HepG2 (cell line): Measurements from ENCODE around the gene ATP23. TPM values are rescaled to one million over a fixed set of nuclear protein-coding genes. Genes with fewer than 3 reads are reported as not detected.

ENCODE experiments used
- ATAC-seq: fragments of 200-7000 bp; cut with Tn5 transposase; 3 replicates; pipeline ENCODE4 v1.9.1; 2020; ENCODE audit warnings: mild to moderate bottlenecking, moderate library complexity
- BruUV-seq: library from RNA; stranded (reverse); fragments of 400-500 nt; replicated peaks from 2 replicates; lab custom pipeline; 2021; lab: Mats Ljungman, UMichigan
- CTCF ChIA-PET: fragments of 300-600 bp; formaldehyde crosslinking; extraction: SDS; loops from one replicate; lab custom pipeline; 2021; ENCODE audit warnings: low total read pairs, inconsistent platforms, low intra/inter-chr PET ratio; lab: Yijun Ruan, JAX
- POLR2A ChIA-PET: fragments of 350-600 bp; sonication (Branson Sonifier 250); formaldehyde crosslinking; loops from one replicate; lab custom pipeline; 2020; ENCODE audit warnings: antibody characterized with exemption, inconsistent platforms; lab: Yijun Ruan, JAX
- DNase-seq: peaks from one replicate; pipeline ENCODE4 v3.0.0-alpha.2; 2015; ENCODE audit warnings: low spot score
- FAIRE-seq: peaks from 3 replicates; lab custom pipeline; 2011; peaks lifted over from hg19 to GRCh38; lab: Jason Lieb, UNC
- H2AFZ ChIP-seq: one replicate; pipeline ENCODE4 v1.6.1; 2011; ENCODE audit warnings: low read length, inconsistent platforms
- H3K27ac ChIP-seq: fragments of 300-600 bp; 3 replicates; pipeline ENCODE4 v1.8.0; 2011; ENCODE audit warnings: mixed run types, mild to moderate bottlenecking, mixed read lengths, low read length, inconsistent platforms; ENCODE audit not compliant: insufficient read depth; ENCODE audit errors: extremely low read length
- H3K27me3 ChIP-seq, 2 experiments: fragments of 200-600 bp in 1 of 2; 2 replicates in 1 of 2; 3 replicates in 1 of 2; pipeline versions ENCODE4 v1.6.0 to v1.8.0; 2011; ENCODE audit warnings: low read length in 2 of 2, mild to moderate bottlenecking in 2 of 2, moderate library complexity in 2 of 2, inconsistent platforms in 1 of 2; ENCODE audit not compliant: insufficient read depth in 2 of 2, control insufficient read depth in 1 of 2
- H3K36me3 ChIP-seq, 2 experiments: fragments of 200-600 bp in 1 of 2; replicated peaks in 1 of 2; 2 replicates in 1 of 2; 3 replicates in 1 of 2; pipeline versions ENCODE4 v1.5.1 to v1.8.0; 2011; ENCODE audit warnings: low read length in 2 of 2, inconsistent platforms in 1 of 2; ENCODE audit not compliant: insufficient read depth in 2 of 2, control insufficient read depth in 1 of 2
- H3K4me1 ChIP-seq: 2 replicates; pipeline ENCODE4 v1.5.1; 2012; ENCODE audit warnings: low read length, inconsistent platforms; ENCODE audit not compliant: insufficient read depth
- H3K4me2 ChIP-seq: 2 replicates; pipeline ENCODE4 v1.6.0; 2011; ENCODE audit warnings: low read depth, low read length, inconsistent platforms
- H3K4me3 ChIP-seq, 3 experiments: fragments of 200-600 bp in 1 of 3; sonication (generic), shearing (Covaris generic) in 1 of 3; replicated peaks in 1 of 3; 2 replicates each; pipeline ENCODE4 v1.5.1; 2011 to 2016; ENCODE audit warnings: low read length in 3 of 3, inconsistent platforms in 2 of 3, low read depth in 2 of 3, mild to moderate bottlenecking in 2 of 3, control low read depth in 1 of 3, mixed read lengths in 1 of 3; ENCODE audit not compliant: insufficient read depth in 1 of 3
- H3K79me2 ChIP-seq: one replicate; pipeline ENCODE4 v1.6.1; 2011; ENCODE audit warnings: low read length, inconsistent platforms; ENCODE audit not compliant: insufficient read depth
- H3K9ac ChIP-seq: 2 replicates; pipeline ENCODE4 v1.6.0; 2011; ENCODE audit warnings: mild to moderate bottlenecking, low read depth, low read length, inconsistent platforms; ENCODE audit not compliant: insufficient read depth
- H3K9me3 ChIP-seq: 2 replicates; pipeline ENCODE4 v1.5.1; 2012; ENCODE audit warnings: mild to moderate bottlenecking, low read length
- H4K20me1 ChIP-seq: 2 replicates; pipeline ENCODE4 v1.6.0; 2011; ENCODE audit warnings: inconsistent platforms, mild to moderate bottlenecking, low read length, moderate library complexity; ENCODE audit not compliant: insufficient read depth
- ATF5 ChIP-seq: sonication (generic); formaldehyde crosslinking; IDR thresholded peaks from 2 replicates; pipeline ENCODE4 v1.4.0; 2020; ENCODE audit warnings: mild to moderate bottlenecking, low read depth, missing genetic modification reagents
- CBFB ChIP-seq: sonication (generic); formaldehyde crosslinking; IDR thresholded peaks from 2 replicates; pipeline ENCODE4 v1.4.0; 2020; ENCODE audit warnings: missing genetic modification reagents
- ESRRA ChIP-seq: sonication (generic); formaldehyde crosslinking; IDR thresholded peaks from 2 replicates; pipeline ENCODE4 v1.5.1; 2020; ENCODE audit warnings: mild to moderate bottlenecking, low read depth, missing genetic modification reagents
- FOXO4 ChIP-seq: sonication (generic); formaldehyde crosslinking; conservative IDR thresholded peaks from 2 replicates; pipeline ENCODE4 v1.8.1; 2023; ENCODE audit warnings: missing genetic modification reagents
- GABPA ChIP-seq, 2 experiments: IDR thresholded peaks; 2 replicates each; pipeline ENCODE4 v1.6.1; 2011 to 2016; ENCODE audit warnings: low read depth in 2 of 2, low read length in 1 of 2, missing biosample characterization in 1 of 2, missing genetic modification characterization in 1 of 2
- HINFP ChIP-seq: sonication (generic); formaldehyde crosslinking; IDR thresholded peaks from 2 replicates; pipeline ENCODE4 v1.4.0; 2020; ENCODE audit warnings: low read depth, mild to moderate bottlenecking, missing genetic modification reagents
- HNF4A ChIP-seq: sonication (generic); formaldehyde crosslinking; IDR thresholded peaks from 2 replicates; pipeline ENCODE4 v1.4.0; 2020; ENCODE audit warnings: missing genetic modification reagents
- JUN ChIP-seq: sonication (generic); formaldehyde crosslinking; IDR thresholded peaks from 2 replicates; pipeline ENCODE4 v1.4.0; 2020; ENCODE audit warnings: mild to moderate bottlenecking, missing genetic modification reagents
- MEIS2 ChIP-seq: sonication (generic); formaldehyde crosslinking; IDR thresholded peaks from 2 replicates; pipeline ENCODE4 v1.9.0; 2021; ENCODE audit warnings: mild to moderate bottlenecking, missing genetic modification reagents
- MXD3 ChIP-seq: IDR thresholded peaks from 2 replicates; pipeline ENCODE4 v1.6.1; 2016; ENCODE audit warnings: mild to moderate bottlenecking, missing biosample characterization, missing genetic modification reagents
- MZF1 ChIP-seq: sonication (generic); formaldehyde crosslinking; IDR thresholded peaks from 2 replicates; pipeline ENCODE4 v1.8.1; 2023; ENCODE audit warnings: mild to moderate bottlenecking, missing genetic modification reagents, borderline replicate concordance
- NFE2L1 ChIP-seq: sonication (generic); formaldehyde crosslinking; IDR thresholded peaks from 2 replicates; pipeline ENCODE4 v1.4.0; 2020; ENCODE audit warnings: missing genetic modification reagents, mild to moderate bottlenecking, borderline replicate concordance
- NPAS2 ChIP-seq: sonication (generic); formaldehyde crosslinking; IDR thresholded peaks from 2 replicates; pipeline ENCODE4 v1.8.0; 2022; ENCODE audit warnings: mild to moderate bottlenecking, missing genetic modification reagents, borderline replicate concordance
- NRL ChIP-seq: sonication (generic); formaldehyde crosslinking; IDR thresholded peaks from 2 replicates; pipeline ENCODE4 v1.5.0; 2020; ENCODE audit warnings: missing genetic modification reagents, mild to moderate bottlenecking, moderate library complexity, borderline replicate concordance
- PHF21A ChIP-seq: sonication (generic); formaldehyde crosslinking; IDR thresholded peaks from 2 replicates; pipeline ENCODE4 v1.5.0; 2020; ENCODE audit warnings: mild to moderate bottlenecking, missing genetic modification reagents
- RBM39 ChIP-seq: fragments of 200-400 bp; formaldehyde crosslinking; IDR thresholded peaks from one replicate; pipeline ENCODE4 v1.6.1; 2018; ENCODE audit warnings: antibody characterized with exemption, mild to moderate bottlenecking, low read depth, low read length; ENCODE audit not compliant: poor library complexity, severe bottlenecking
- RFX1 ChIP-seq: fragments of 450-650 bp; IDR thresholded peaks from 2 replicates; pipeline ENCODE4 v1.6.1; 2017
- ZFP1 ChIP-seq: IDR thresholded peaks from 2 replicates; pipeline ENCODE4 v1.6.1; 2016
- ZNF10 ChIP-seq: sonication (generic); formaldehyde crosslinking; IDR thresholded peaks from 2 replicates; pipeline ENCODE4 v1.4.0; 2020; ENCODE audit warnings: mild to moderate bottlenecking, low read depth, missing genetic modification reagents, borderline replicate concordance
- ZNF431 ChIP-seq: sonication (generic); formaldehyde crosslinking; IDR thresholded peaks from 2 replicates; pipeline ENCODE4 v1.9.0; 2022; ENCODE audit warnings: missing genetic modification reagents, low read depth, mild to moderate bottlenecking, borderline replicate concordance
- ZNF781 ChIP-seq: sonication (generic); formaldehyde crosslinking; IDR thresholded peaks from 2 replicates; pipeline ENCODE4 v1.5.1; 2020; ENCODE audit warnings: borderline replicate concordance, mild to moderate bottlenecking, missing genetic modification reagents; ENCODE audit errors: not compliant biosample characterization
- ZNF891 ChIP-seq: sonication (generic); formaldehyde crosslinking; IDR thresholded peaks from 2 replicates; pipeline ENCODE4 v1.5.0; 2020; ENCODE audit warnings: mild to moderate bottlenecking, missing genetic modification reagents
- ZSCAN22 ChIP-seq: sonication (generic); formaldehyde crosslinking; IDR thresholded peaks from 2 replicates; pipeline ENCODE4 v1.4.0; 2020; ENCODE audit warnings: mild to moderate bottlenecking, missing genetic modification reagents
- in situ Hi-C: cut with HindIII; loops from 2 replicates; pipeline ENCODE4 v1.10.0; 2017; ENCODE audit warnings: low pct_unique_long_range_greater_than_20kb; ENCODE audit not compliant: extremely low pct_ligation_motif_present
- intact Hi-C: fragments of 100-400 bp; cut with micrococcal nuclease; formaldehyde crosslinking; loops from one replicate; pipeline ENCODE4 v1.10.0; 2022; ENCODE audit not compliant: unreplicated experiment
- polyA plus RNA-seq, 8 experiments: library from polyadenylated mRNA; depleted of rRNA in 3 of 8; stranded (reverse) in 7 of 8; unstranded in 1 of 8; fragments of >200 nt; fragmentation: Illumina TruSeq in 4 of 8; extraction: Trizol in 4 of 8; gene quantifications; 2 replicates each; pipeline versions ENCODE4 v1.2.1 to v1.2.3, GENCODE V29; 2011 to 2016; ENCODE audit warnings: low read depth in 4 of 8, missing spikeins in 1 of 8, mixed read lengths in 1 of 8; ENCODE audit not compliant: insufficient read depth in 1 of 8
- total RNA-seq, 5 experiments: library from RNA; depleted of rRNA; stranded (reverse); fragments of >200 nt; fragmentation: Illumina TruSeq; extraction: Trizol; gene quantifications; 2 replicates each; pipeline ENCODE4 v1.2.3, GENCODE V29; 2016; ENCODE audit warnings: low read depth in 1 of 5

The ATP23 gene
- total and polyA plus RNA-seq, 2 of the 13 experiments (the other 11 are each of a cell fraction or from before 2014, with no cell fraction given) = 12.1 to 14.7 TPM

GRCh38 chr12:57996520-57996919 is 55.2 kb downstream of the ATP23 start (continued):
- TF ChIP-seq ATF5 (CRISPR knock-in tag) = no peak
- TF ChIP-seq ZFP1 (CRISPR knock-in tag) = no peak
- no peak for TF ChIP-seq NFE2L1
- TF ChIP-seq ZNF891 (CRISPR knock-in tag) = no peak
- no peak for TF ChIP-seq GABPA (IDR thresholded peaks at IDR 0.05; ENCODE audit: low read depth, low read length)
- TF ChIP-seq GABPA (CRISPR knock-in tag; IDR thresholded peaks at IDR 0.05; ENCODE audit: low read depth) = no peak
- no peak for TF ChIP-seq RFX1
- no peak for TF ChIP-seq ZNF10 (CRISPR knock-in tag)
- no peak for TF ChIP-seq ZNF781 (CRISPR knock-in tag)
- no peak for TF ChIP-seq ZNF431 (CRISPR knock-in tag)
- TF ChIP-seq ZSCAN22 (CRISPR knock-in tag) = no peak
- TF ChIP-seq MZF1 (CRISPR knock-in tag) = no peak
- TF ChIP-seq, all 625 proteins: peak for 0

- no peaks in the 10 kb centered on the region for H3K79me2 ChIP-seq
- intact Hi-C loops (no loop called here), in situ Hi-C loops (loop anchor here (25.0 kb wide), 2 partner anchors 439 to 1164 kb away; no protein-coding TSS in a partner anchor)
- no peak overlapping the region for H2AFZ ChIP-seq
- H3K27ac ChIP-seq = no peak overlapping the region
- H3K4me3 ChIP-seq = no peak overlapping the region
- DNase-seq (no peak), FAIRE-seq (no peak), ATAC-seq (no peak)
- H3K4me1 ChIP-seq = no peaks in the 10 kb centered on the region
- H3K4me2 ChIP-seq = no peak overlapping the region
- H4K20me1 ChIP-seq = no peaks in the 10 kb centered on the region
- H3K36me3 ChIP-seq = no peaks in the 10 kb centered on the region
- ChIA-PET CTCF (no interaction called here), POLR2A (no interaction called here)
- peaks cover 35% of the 10 kb centered on the region for H3K9me3 ChIP-seq
- BruUV-seq = no TSS peak
- no peak overlapping the region for H3K9ac ChIP-seq
- H3K27me3 ChIP-seq = no peaks in the 10 kb centered on the region
- no peak for TF ChIP-seq HINFP (CRISPR knock-in tag)
- TF ChIP-seq JUN = no peak
- no peak for TF ChIP-seq NPAS2 (CRISPR knock-in tag)
- TF ChIP-seq FOXO4 (CRISPR knock-in tag) = no peak
- no peak for TF ChIP-seq ESRRA (CRISPR knock-in tag)
- no peak for TF ChIP-seq CBFB (CRISPR knock-in tag)
- TF ChIP-seq HNF4A = no peak
- TF ChIP-seq PHF21A (CRISPR knock-in tag) = no peak
- no peak for TF ChIP-seq NRL (CRISPR knock-in tag)
- TF ChIP-seq MXD3 = no peak
- TF ChIP-seq MEIS2 (CRISPR knock-in tag) = no peak
- TF ChIP-seq RBM39 = no peak
Measured at GRCh38 chr12:57998251-57998650, 56.9 kb downstream of the ATP23 start.
